Retinal pigment epithelial cell (primary cell): ENCODE measurements around the gene PLAAT2.
A peak's percentile ranks its signal among the peaks of the same experiment; 100 is the strongest.
"Not testable (repeated sequence)": the region's sequence is repeated elsewhere in the genome, so short reads cannot be mapped to it uniquely, and the experiment has no call there.

Source experiments
- DNase-seq: peaks from one replicate; pipeline ENCODE4 v3.0.0-alpha.2; 2010; ENCODE audit warnings: low read depth
- H3K4me3 ChIP-seq: 2 replicates; pipeline ENCODE4 v1.5.1; 2011; ENCODE audit warnings: mild to moderate bottlenecking, low read length, control low read depth, moderate library complexity
- TF ChIP-seq, protein P1 (sequence below): conservative IDR thresholded peaks from 2 replicates; pipeline ENCODE4 v1.5.1; 2011; ENCODE audit warnings: low read depth, low read length, control low read depth, inconsistent platforms

PLAAT2 gene

DNA sequence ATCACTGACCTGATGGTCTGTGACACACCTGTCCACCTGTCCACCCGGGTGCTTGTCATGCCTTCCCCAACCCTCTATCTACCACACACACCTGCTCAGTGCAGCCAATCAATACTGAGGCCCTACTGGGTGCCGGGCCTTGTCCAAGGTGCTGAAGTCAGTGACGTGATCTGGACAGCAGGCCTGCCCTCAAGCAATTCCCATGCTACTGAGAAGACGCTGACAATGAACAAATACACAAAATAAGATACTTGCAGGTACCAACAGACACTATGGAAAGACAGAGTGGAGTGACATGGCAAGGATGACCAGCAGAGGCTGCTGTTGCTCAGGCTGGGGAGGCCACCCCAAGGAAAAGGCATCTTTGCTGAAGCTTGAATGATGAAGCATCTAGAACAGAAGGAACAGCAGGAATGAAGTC lies 29.8 kb upstream of the PLAAT2 start:
- H3K4me3 ChIP-seq, result no peak overlapping the region

DNA sequence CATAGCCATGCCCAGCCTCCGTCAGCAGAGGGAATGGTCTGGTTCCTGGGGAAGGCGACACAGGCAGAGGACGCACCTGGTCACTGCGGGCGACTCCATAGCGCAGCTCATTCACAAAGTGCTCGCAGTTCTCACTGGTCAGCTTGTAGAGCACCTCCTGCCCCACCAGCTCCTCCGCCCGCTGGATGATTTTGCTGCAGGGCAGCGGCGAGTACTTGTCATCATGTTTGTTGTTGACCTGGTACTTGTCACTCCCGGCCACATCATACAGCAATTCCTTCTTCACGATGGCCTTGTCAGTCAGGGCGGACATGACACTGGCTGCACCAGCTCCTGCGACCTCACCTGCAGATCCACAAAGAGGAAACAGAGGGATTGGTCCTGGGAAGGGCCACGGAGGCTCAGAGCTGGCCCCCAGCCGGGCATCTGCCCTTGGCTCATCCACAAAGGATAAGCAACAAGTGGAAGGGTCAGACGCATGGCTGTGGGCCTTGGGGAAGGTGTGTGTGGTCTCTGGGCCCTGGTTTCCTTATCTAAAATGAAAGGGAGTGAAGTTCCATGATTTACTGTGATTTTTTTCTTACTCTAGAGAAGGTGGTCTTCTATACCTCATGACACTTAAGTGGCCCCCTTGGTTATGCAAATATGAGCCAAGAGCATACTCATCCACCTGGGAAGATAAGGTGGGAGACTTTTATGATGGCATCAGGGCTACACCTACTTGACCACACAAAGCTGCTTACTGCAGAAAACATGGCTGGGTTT lies 27.0 kb upstream of the PLAAT2 start:
- no peak overlapping the region for H3K4me3 ChIP-seq
- DNase-seq, result no peak
- TF ChIP-seq, protein P1, sequence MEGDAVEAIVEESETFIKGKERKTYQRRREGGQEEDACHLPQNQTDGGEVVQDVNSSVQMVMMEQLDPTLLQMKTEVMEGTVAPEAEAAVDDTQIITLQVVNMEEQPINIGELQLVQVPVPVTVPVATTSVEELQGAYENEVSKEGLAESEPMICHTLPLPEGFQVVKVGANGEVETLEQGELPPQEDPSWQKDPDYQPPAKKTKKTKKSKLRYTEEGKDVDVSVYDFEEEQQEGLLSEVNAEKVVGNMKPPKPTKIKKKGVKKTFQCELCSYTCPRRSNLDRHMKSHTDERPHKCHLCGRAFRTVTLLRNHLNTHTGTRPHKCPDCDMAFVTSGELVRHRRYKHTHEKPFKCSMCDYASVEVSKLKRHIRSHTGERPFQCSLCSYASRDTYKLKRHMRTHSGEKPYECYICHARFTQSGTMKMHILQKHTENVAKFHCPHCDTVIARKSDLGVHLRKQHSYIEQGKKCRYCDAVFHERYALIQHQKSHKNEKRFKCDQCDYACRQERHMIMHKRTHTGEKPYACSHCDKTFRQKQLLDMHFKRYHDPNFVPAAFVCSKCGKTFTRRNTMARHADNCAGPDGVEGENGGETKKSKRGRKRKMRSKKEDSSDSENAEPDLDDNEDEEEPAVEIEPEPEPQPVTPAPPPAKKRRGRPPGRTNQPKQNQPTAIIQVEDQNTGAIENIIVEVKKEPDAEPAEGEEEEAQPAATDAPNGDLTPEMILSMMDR, result no peak

More for the DNA sequence above, 29.8 kb upstream of the PLAAT2 start:
- no peak for DNase-seq
- TF ChIP-seq, protein P1, result peak; percentile 78

DNA sequence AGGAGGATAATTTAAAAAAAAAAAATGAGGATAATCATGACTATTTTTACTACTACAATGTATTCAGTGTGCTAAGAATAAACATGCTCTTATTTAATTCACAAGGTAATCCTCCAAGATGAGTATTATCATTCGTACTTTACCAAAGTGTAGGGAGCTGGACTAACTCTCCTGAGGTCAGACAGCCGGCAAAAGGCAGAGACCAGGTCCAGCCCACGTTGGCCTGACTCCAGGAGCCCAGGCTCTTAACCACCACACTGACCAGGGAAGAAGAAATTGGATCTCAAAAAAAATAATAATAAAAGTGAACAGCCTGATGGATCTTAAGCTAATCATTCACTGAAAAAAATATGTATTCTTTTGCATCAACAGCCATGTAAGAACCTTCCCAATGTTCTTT lies 25.8 kb upstream of the PLAAT2 start:
- TF ChIP-seq, protein P1, result no peak
- DNase-seq, result no peak
- H3K4me3 ChIP-seq, result no peak overlapping the region

DNA sequence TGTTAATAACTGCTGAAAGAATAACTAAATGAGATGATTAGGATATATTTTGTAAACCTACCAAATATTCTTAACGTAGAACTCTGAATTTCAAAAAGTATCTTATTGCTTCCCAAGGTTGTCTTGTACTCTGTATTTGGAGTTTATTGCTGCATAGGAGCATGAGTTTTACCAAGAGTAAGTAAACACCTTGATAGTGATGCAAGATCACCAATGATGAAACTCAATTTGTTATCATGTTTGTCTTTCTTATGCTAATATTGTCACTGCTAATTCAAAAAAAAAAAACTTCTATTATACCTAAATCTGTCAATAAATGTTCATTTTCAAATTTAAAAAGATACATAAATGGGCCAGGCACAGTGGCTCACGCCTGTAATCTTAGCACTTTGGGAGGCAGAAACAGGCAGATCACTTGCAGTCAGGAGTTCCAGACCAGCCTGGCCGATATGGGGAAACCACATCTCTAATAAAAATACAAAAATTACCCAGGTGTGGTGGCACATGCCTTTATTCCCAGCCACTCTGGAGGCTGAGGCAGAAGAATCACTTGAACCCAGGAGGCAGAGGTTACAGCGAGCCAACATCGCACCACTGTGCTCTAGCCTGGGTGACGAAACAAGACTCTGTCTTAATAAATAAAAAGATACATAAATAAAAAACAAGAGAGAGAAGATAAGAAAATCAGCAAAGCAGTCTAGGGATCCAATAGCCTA lies 23.4 kb upstream of the PLAAT2 start:
- DNase-seq, result no peak
- H3K4me3 ChIP-seq, result no peak overlapping the region
- TF ChIP-seq, protein P1, result no peak

DNA sequence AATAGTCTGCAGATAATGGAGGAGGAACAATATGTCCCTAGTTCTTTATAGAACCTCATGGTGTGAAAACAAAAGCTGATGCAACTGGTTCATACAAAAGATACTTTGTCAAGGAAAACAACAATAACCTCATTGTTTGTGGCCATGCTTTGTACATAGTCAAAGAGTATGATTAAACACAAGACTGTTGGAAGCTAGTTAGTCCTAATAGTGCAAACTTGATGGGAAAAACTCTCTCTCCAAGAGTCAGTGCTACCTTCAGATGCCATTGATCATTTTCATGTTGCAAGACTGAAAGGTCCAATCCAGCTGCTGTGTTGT lies 20.1 kb upstream of the PLAAT2 start:
- TF ChIP-seq, protein P1, result no peak
- DNase-seq, result no peak
- H3K4me3 ChIP-seq, result no peak overlapping the region

DNA sequence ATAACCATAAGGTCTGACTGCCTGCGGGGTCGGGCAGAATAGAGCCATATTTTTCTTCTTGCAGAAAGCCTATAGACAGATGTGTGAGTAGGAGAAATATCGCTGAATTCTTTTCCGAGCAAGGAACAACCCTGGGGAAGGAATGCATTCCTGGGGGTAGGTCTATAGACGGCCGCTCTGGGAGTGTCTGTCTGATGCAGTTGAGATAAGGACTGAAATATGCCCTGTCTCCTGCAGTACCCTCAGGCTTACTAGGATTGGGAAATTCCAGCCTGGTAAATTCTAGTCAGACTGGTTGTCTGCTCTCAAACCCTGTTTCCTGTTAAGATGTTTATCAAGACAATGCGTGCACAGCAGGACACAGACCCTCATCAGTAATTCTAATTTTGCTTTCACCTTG lies 18.0 kb upstream of the PLAAT2 start:
- not testable (repeated sequence) for DNase-seq, H3K4me3 ChIP-seq

DNA sequence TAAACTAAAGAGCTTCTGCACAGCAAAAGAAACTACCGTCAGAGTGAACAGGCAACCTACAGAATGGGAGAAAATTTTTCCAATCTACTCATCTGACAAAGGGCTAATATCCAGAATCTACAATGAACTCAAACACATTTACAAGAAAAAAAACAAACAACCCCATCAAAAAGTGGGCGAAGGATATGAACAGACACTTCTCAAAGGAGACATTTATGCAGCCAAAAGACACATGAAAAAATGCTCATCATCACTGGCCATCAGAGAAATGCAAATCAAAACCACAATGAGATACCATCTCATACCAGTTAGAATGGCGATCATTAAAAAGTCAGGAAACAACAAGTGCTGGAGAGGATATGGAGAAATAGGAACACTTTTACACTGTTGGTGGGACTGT lies 15.7 kb upstream of the PLAAT2 start:
- H3K4me3 ChIP-seq, DNase-seq: not testable (repeated sequence)
